Neuronal stem cell (in vitro differentiated cells): ENCODE data around the gene PPP2R5A.
"Not testable (repeated sequence)": the region's sequence is repeated elsewhere in the genome, so short reads cannot be mapped to it uniquely, and the experiment has no call there.

Experiments
- DNase-seq: peaks from one replicate; pipeline ENCODE4 v3.0.0-alpha.2; 2013; ENCODE audit warnings: low spot score
- H2AFZ ChIP-seq: one replicate; pipeline ENCODE4 v1.6.1; 2013; ENCODE audit warnings: mild to moderate bottlenecking, low read length, inconsistent platforms
- H2AK5ac ChIP-seq: 2 replicates; pipeline ENCODE4 v1.6.1; 2013; ENCODE audit warnings: low read depth, mild to moderate bottlenecking, inconsistent platforms, low read length, moderate library complexity, mixed read lengths
- H2BK120ac ChIP-seq: 2 replicates; pipeline ENCODE4 v1.6.1; 2013; ENCODE audit warnings: low read depth, mild to moderate bottlenecking, inconsistent platforms, low read length, moderate library complexity, mixed read lengths
- H2BK12ac ChIP-seq: one replicate; pipeline ENCODE4 v1.6.1; 2013; ENCODE audit warnings: low read length, inconsistent platforms
- H2BK15ac ChIP-seq: 2 replicates; pipeline ENCODE4 v1.6.1; 2013; ENCODE audit warnings: mild to moderate bottlenecking, low read length, inconsistent platforms, mixed read lengths
- H2BK5ac ChIP-seq: one replicate; pipeline ENCODE4 v1.6.1; 2013; ENCODE audit warnings: inconsistent platforms, mild to moderate bottlenecking, low read length, moderate library complexity
- H3K14ac ChIP-seq: one replicate; pipeline ENCODE4 v1.6.1; 2013; ENCODE audit warnings: low read length, inconsistent platforms
- H3K18ac ChIP-seq: 2 replicates; pipeline ENCODE4 v1.6.1; 2013; ENCODE audit warnings: low read length, inconsistent platforms
- H3K23ac ChIP-seq: 2 replicates; pipeline ENCODE4 v1.6.1; 2013; ENCODE audit warnings: low read depth, mild to moderate bottlenecking, mixed read lengths, low read length, inconsistent platforms; ENCODE audit not compliant: poor library complexity
- H3K27ac ChIP-seq: replicated peaks from 3 replicates; pipeline ENCODE4 v1.5.1; 2013; ENCODE audit warnings: low read length, inconsistent platforms
- H3K27me3 ChIP-seq, 3 experiments: 2 replicates each; pipeline ENCODE4 v1.6.1; 2013; ENCODE audit warnings: low read length in 3 of 3, mild to moderate bottlenecking in 2 of 3, inconsistent platforms in 1 of 3, low read depth in 1 of 3, mixed read lengths in 1 of 3, moderate library complexity in 1 of 3; ENCODE audit not compliant: control insufficient read depth in 3 of 3, insufficient read depth in 3 of 3
- H3K36me3 ChIP-seq, 2 donors: replicated peaks in 1 of 2; 2 replicates each; pipeline ENCODE4 v1.6.1; 2013; ENCODE audit warnings: low read length in 2 of 2; ENCODE audit not compliant: control insufficient read depth in 2 of 2, insufficient read depth in 2 of 2
- H3K4ac ChIP-seq: 2 replicates; pipeline ENCODE4 v1.6.1; 2013; ENCODE audit warnings: inconsistent platforms, mild to moderate bottlenecking, low read length, moderate library complexity
- H3K4me1 ChIP-seq, 2 donors: 1 replicate in 1 of 2; 2 replicates in 1 of 2; pipeline ENCODE4 v1.6.1; 2013; ENCODE audit warnings: low read length in 2 of 2, low read depth in 1 of 2; ENCODE audit not compliant: control insufficient read depth in 2 of 2, insufficient read depth in 1 of 2
- H3K4me2 ChIP-seq: one replicate; pipeline ENCODE4 v1.6.1; 2013; ENCODE audit warnings: mild to moderate bottlenecking, low read length, inconsistent platforms; ENCODE audit not compliant: insufficient read depth, poor library complexity, severe bottlenecking
- H3K4me3 ChIP-seq, 2 donors: 2 replicates each; pipeline ENCODE4 v1.5.1; 2013; ENCODE audit warnings: low read length in 2 of 2, mild to moderate bottlenecking in 2 of 2, inconsistent platforms in 1 of 2, moderate library complexity in 1 of 2
- H3K79me1 ChIP-seq: one replicate; pipeline ENCODE4 v1.6.1; 2013; ENCODE audit warnings: low read depth, mild to moderate bottlenecking, inconsistent platforms, low read length, moderate library complexity
- H3K9ac ChIP-seq: one replicate; pipeline ENCODE4 v1.6.1; 2013; ENCODE audit warnings: mild to moderate bottlenecking, low read depth, low read length, inconsistent platforms; ENCODE audit not compliant: poor library complexity
- H3K9me3 ChIP-seq, 2 donors: replicated peaks in 1 of 2; 2 replicates each; pipeline versions ENCODE3 to v1.6.1; 2013; ENCODE audit warnings: low read length in 2 of 2, mild to moderate bottlenecking in 2 of 2, inconsistent platforms in 1 of 2, low read depth in 1 of 2, mixed read lengths in 1 of 2, moderate library complexity in 1 of 2; ENCODE audit not compliant: control insufficient read depth in 2 of 2, insufficient read depth in 1 of 2
- H4K8ac ChIP-seq: one replicate; pipeline ENCODE4 v1.6.1; 2013; ENCODE audit warnings: low read depth, mild to moderate bottlenecking, inconsistent platforms, low read length, moderate library complexity
- H4K91ac ChIP-seq: one replicate; pipeline ENCODE4 v1.6.1; 2013; ENCODE audit warnings: low read length, low read depth, mild to moderate bottlenecking, inconsistent platforms; ENCODE audit not compliant: poor library complexity
- WGBS, 2 donors: extraction: QIAGEN DNeasy Blood & Tissue Kit; methylation state at CpG; one replicate each; pipeline ENCODE4 v1.1.7; 2013; ENCODE audit warnings: missing lambda C conversion rate in 2 of 2, mixed read lengths in 1 of 2; ENCODE audit not compliant: insufficient read length in 2 of 2, insufficient replicate concordance in 1 of 2; ENCODE audit errors: extremely low coverage in 2 of 2; 5-methylcytosine and 5-hydroxymethylcytosine counted together

PPP2R5A gene

DNA sequence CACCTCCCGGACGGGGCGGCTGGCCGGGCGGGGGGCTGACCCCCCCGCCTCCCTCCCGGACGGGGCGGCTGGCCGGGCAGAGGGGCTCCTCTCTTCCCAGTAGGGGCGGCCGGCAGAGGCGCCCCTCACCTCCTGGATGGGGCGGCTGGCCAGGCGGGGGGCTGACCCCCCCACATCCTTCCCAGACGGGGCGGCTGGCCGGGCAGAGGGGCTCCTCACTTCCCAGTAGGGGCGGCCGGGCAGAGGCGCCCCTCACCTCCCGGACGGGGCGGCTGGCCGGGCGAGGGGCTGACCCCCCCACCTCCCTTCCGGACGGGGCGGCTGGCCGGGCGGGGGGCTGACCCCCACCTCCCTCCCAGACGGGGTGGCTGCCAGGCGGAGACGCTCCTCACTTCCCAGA is 35.8 kb downstream of the PPP2R5A start:
- not testable (repeated sequence) for H3K4me1 ChIP-seq, H2BK15ac ChIP-seq, H4K8ac ChIP-seq, H2AK5ac ChIP-seq, H3K79me1 ChIP-seq, H3K27ac ChIP-seq, H3K14ac ChIP-seq, H2BK120ac ChIP-seq, H3K9ac ChIP-seq, H3K18ac ChIP-seq, H2BK12ac ChIP-seq, H3K4me2 ChIP-seq, H2BK5ac ChIP-seq, H3K9me3 ChIP-seq, H3K27me3 ChIP-seq, H3K4me3 ChIP-seq, H4K91ac ChIP-seq, H3K23ac ChIP-seq, H2AFZ ChIP-seq, H3K36me3 ChIP-seq, H3K4ac ChIP-seq, DNase-seq
- no CpG with 5 or more reads among the region's 34 CpGs for WGBS, 2 donors

DNA sequence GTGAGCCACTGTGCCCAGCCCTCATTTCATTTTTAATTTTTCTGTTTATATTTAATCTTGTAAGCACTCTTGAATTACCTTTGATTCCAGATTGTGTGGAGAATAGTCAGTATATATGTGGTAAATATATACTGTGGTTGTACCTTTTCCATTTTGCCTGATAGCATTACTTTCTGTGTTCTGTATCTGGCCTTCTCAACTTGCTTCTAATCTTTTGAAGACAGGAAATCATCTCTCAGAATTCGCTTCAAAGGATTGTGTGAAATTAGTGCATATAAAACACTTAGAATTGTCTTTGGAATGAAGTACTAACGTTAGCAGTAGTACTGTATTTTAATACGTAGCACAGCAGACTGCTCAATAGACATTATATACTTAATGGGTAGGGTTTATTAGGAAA is 37.9 kb downstream of the PPP2R5A start:
- WGBS, 2 donors, result no CpG with 5 or more reads among the region's 3 CpGs
- Histone ChIP-seq H3K27me3 (no peaks in the 10 kb centered on the region), H2AK5ac (no peak overlapping the region), H3K9me3 (peaks cover 0 to 2% of the 10 kb centered on the region in 2 donors), H4K8ac (no peak overlapping the region), H2BK15ac (no peak overlapping the region), H3K4me3 (no peak overlapping the region), H2BK120ac (no peak overlapping the region), H3K79me1 (no peaks in the 10 kb centered on the region), H3K23ac (no peak overlapping the region), H3K4ac (no peak overlapping the region), H2AFZ (no peak overlapping the region), H3K36me3 (no peaks in the 10 kb centered on the region), H3K18ac (no peak overlapping the region), H3K4me1 (no peaks in the 10 kb centered on the region), H4K91ac (no peak overlapping the region), H3K9ac (no peak overlapping the region), H3K27ac (no peak overlapping the region), H3K14ac (no peak overlapping the region), H3K4me2 (no peak overlapping the region), H2BK12ac (no peak overlapping the region), H2BK5ac (no peak overlapping the region)
- DNase-seq, result no peak

DNA sequence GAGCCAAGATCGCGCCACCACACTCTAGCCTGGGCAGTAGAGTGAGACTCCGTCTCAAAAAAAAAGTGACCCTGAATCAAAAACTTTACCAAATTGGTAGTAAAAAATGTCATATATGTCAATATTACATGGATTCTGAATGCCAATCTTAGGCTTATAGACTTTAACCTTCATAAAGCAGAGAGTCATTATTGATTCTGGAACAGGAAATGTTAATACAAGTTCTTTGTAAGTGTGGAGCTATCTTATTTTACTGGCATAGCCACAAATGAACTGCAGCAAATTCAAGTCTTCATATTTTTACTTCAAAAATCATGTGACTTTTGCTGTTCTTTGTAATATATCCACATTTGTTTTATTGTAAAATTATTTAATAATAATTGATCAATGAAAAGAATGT is 41.3 kb downstream of the PPP2R5A start:
- no peak overlapping the region for H2BK12ac ChIP-seq
- H2BK120ac ChIP-seq, result no peak overlapping the region
- H3K4ac ChIP-seq, result no peak overlapping the region
- no peak overlapping the region for H3K18ac ChIP-seq
- no peak overlapping the region for H4K91ac ChIP-seq
- H2BK15ac ChIP-seq, result no peak overlapping the region
- H3K4me2 ChIP-seq, result no peak overlapping the region
- H2BK5ac ChIP-seq, result no peak overlapping the region
- no peaks in the 10 kb centered on the region for H3K36me3 ChIP-seq
- H3K14ac ChIP-seq, result no peak overlapping the region
- no peak overlapping the region for H3K4me3 ChIP-seq
- WGBS, 2 donors, result no CpG with 5 or more reads among the region's 3 CpGs
- no peak for DNase-seq
- H2AFZ ChIP-seq, result no peak overlapping the region
- no peak overlapping the region for H3K23ac ChIP-seq
- no peak overlapping the region for H4K8ac ChIP-seq
- H2AK5ac ChIP-seq, result no peak overlapping the region
- no peaks in the 10 kb centered on the region for H3K79me1 ChIP-seq
- H3K9me3 ChIP-seq, result peaks cover 0 to 2% of the 10 kb centered on the region in 2 donors
- no peak overlapping the region for H3K27ac ChIP-seq
- H3K4me1 ChIP-seq, result no peaks in the 10 kb centered on the region
- H3K9ac ChIP-seq, result no peak overlapping the region
- no peaks in the 10 kb centered on the region for H3K27me3 ChIP-seq

DNA sequence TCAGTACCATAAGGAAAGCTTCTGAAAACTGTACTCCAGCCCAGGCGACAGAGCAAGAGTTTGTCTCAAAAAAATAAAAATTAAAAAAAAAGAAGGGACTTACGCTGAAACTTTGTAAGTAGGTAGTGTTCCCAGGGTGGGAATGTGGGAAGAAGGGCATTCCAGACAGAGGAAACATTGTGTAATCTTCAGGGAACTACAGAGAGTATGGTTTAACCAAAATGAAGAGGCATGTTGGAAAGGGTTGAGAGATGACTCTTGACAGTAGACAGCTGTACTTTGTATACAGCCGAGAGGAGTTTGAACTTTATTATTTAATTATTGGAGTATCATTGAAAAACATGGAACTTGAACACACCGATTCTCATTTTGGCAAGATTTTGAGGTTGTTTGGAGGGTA is 43.0 kb downstream of the PPP2R5A start:
- H2AFZ ChIP-seq, result no peak overlapping the region
- H4K91ac ChIP-seq, result no peak overlapping the region
- DNase-seq, result no peak
- no peak overlapping the region for H2BK15ac ChIP-seq
- H3K27me3 ChIP-seq, result no peaks in the 10 kb centered on the region
- H2AK5ac ChIP-seq, result no peak overlapping the region
- no peaks in the 10 kb centered on the region for H3K79me1 ChIP-seq
- H3K9ac ChIP-seq, result no peak overlapping the region
- no peak overlapping the region for H3K27ac ChIP-seq
- H3K4me1 ChIP-seq, result no peaks in the 10 kb centered on the region
- no peak overlapping the region for H3K4me3 ChIP-seq
- no peak overlapping the region for H3K18ac ChIP-seq
- no peak overlapping the region for H3K4ac ChIP-seq
- no peaks in the 10 kb centered on the region for H3K9me3 ChIP-seq
- no peak overlapping the region for H2BK120ac ChIP-seq
- H3K14ac ChIP-seq, result no peak overlapping the region
- H2BK5ac ChIP-seq, result no peak overlapping the region
- H4K8ac ChIP-seq, result no peak overlapping the region
- H3K4me2 ChIP-seq, result no peak overlapping the region
- no CpG with 5 or more reads among the region's 4 CpGs for WGBS, 2 donors
- H3K23ac ChIP-seq, result no peak overlapping the region
- peaks cover 0 to 2% of the 10 kb centered on the region in 2 donors for H3K36me3 ChIP-seq
- no peak overlapping the region for H2BK12ac ChIP-seq
